ENCODE data around the gene CCDC50.

Gene CCDC50

GRCh38 chr3:191307341-191307740, 21.9 kb upstream of the CCDC50 start:
- no peak overlapping the region for H3K4me3 ChIP-seq (ENCODE audit: low read length)
- DNase-seq, result no peak
- H3K27me3 ChIP-seq (ENCODE audit: insufficient read depth, low read length, poor library complexity), result no peaks in the 10 kb centered on the region

DNA sequence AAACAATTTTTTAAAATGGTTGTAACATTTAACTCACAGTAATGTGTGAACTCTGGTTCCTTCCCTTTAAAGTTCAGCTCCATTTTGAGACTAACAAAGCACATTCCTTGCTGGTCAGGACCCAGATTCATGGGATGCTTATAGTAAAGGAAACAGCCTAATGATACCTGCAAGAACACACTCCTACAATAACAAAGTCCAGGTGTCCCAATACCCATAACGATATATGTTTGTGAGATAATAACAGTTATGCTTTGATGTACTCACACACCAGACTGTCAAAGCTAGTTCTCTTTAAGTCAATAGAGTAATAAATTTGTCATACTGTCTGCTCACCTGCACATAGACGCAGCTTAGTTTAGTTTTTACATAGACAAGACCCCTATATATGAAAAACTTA, 15.9 kb upstream of the CCDC50 start:
- Histone ChIP-seq H2BK120ac (ENCODE audit: low read depth, low read length) (no peak overlapping the region), H3K18ac (ENCODE audit: low read length) (no peak overlapping the region), H2AK5ac (ENCODE audit: low read length) (no peak overlapping the region), H3K4ac (ENCODE audit: low read depth, low read length) (no peak overlapping the region), H4K5ac (ENCODE audit: low read length) (no peak overlapping the region), H3K27ac (ENCODE audit: low read depth, low read length) (no peak overlapping the region), H2BK15ac (replicated peaks; ENCODE audit: low read depth) (no peak overlapping the region), H3K56ac (ENCODE audit: low read length) (no peak overlapping the region), H3K23ac (ENCODE audit: low read length) (no peak overlapping the region), H3K4me2 (ENCODE audit: low read length) (no peak overlapping the region), H3K79me2 (ENCODE audit: control insufficient read depth, insufficient read depth, low read length) (no peaks in the 10 kb centered on the region), H3K27me3 (ENCODE audit: insufficient read depth, low read length, poor library complexity) (no peaks in the 10 kb centered on the region), H3K9ac (ENCODE audit: low read length) (no peak overlapping the region), H3K36me3 (ENCODE audit: control insufficient read depth, insufficient read depth, low read length) (no peaks in the 10 kb centered on the region), H2BK5ac (ENCODE audit: low read length) (no peak overlapping the region), H3K79me1 (ENCODE audit: low read length) (no peaks in the 10 kb centered on the region), H3K4me3 (ENCODE audit: low read length) (no peak overlapping the region), H3K4me1 (ENCODE audit: control insufficient read depth, low read depth, low read length) (no peaks in the 10 kb centered on the region), H4K8ac (ENCODE audit: low read depth, low read length) (no peak overlapping the region)
- no peak for DNase-seq
- WGBS (ENCODE audit: extremely low coverage, insufficient coverage, low lambda C conversion rate), result no CpG with 5 or more reads among the region's 2 CpGs

More at GRCh38 chr3:191307341-191307740, 21.9 kb upstream of the CCDC50 start:
- Histone ChIP-seq H3K79me1 (ENCODE audit: low read length) (no peaks in the 10 kb centered on the region), H3K18ac (ENCODE audit: low read length) (no peak overlapping the region), H2BK120ac (ENCODE audit: low read depth, low read length) (no peak overlapping the region), H2AK5ac (ENCODE audit: low read length) (no peak overlapping the region), H3K4me2 (ENCODE audit: low read length) (no peak overlapping the region), H3K79me2 (ENCODE audit: control insufficient read depth, insufficient read depth, low read length) (no peaks in the 10 kb centered on the region), H3K4me1 (ENCODE audit: control insufficient read depth, low read depth, low read length) (peaks cover 2% of the 10 kb centered on the region), H3K56ac (ENCODE audit: low read length) (no peak overlapping the region), H3K9ac (ENCODE audit: low read length) (no peak overlapping the region), H2BK5ac (ENCODE audit: low read length) (no peak overlapping the region), H4K5ac (ENCODE audit: low read length) (no peak overlapping the region), H3K36me3 (ENCODE audit: control insufficient read depth, insufficient read depth, low read length) (no peaks in the 10 kb centered on the region), H3K23ac (ENCODE audit: low read length) (no peak overlapping the region), H3K27ac (ENCODE audit: low read depth, low read length) (no peak overlapping the region), H3K4ac (ENCODE audit: low read depth, low read length) (no peak overlapping the region), H4K8ac (ENCODE audit: low read depth, low read length) (no peak overlapping the region), H2BK15ac (replicated peaks; ENCODE audit: low read depth) (no peak overlapping the region)
- WGBS (ENCODE audit: extremely low coverage, insufficient coverage, low lambda C conversion rate), result no CpG with 5 or more reads among the region's 4 CpGs

GRCh38 chr3:191314109-191314728, 15.0 kb upstream of the CCDC50 start:
- no peak overlapping the region for H3K23ac ChIP-seq (ENCODE audit: low read length)
- WGBS (ENCODE audit: extremely low coverage, insufficient coverage, low lambda C conversion rate), result no CpG with 5 or more reads among the region's 5 CpGs
- H3K27me3 ChIP-seq (ENCODE audit: insufficient read depth, low read length, poor library complexity), result no peaks in the 10 kb centered on the region
- no peaks in the 10 kb centered on the region for H3K36me3 ChIP-seq (ENCODE audit: control insufficient read depth, insufficient read depth, low read length)
- H3K9ac ChIP-seq (ENCODE audit: low read length), result no peak overlapping the region
- no peaks in the 10 kb centered on the region for H3K79me2 ChIP-seq (ENCODE audit: control insufficient read depth, insufficient read depth, low read length)
- no peak overlapping the region for H3K18ac ChIP-seq (ENCODE audit: low read length)
- DNase-seq, result no peak
- no peak overlapping the region for H3K27ac ChIP-seq (ENCODE audit: low read depth, low read length)
- no peak overlapping the region for H2BK120ac ChIP-seq (ENCODE audit: low read depth, low read length)
- H3K4me1 ChIP-seq (ENCODE audit: control insufficient read depth, low read depth, low read length), result no peaks in the 10 kb centered on the region
- no peak overlapping the region for H4K8ac ChIP-seq (ENCODE audit: low read depth, low read length)
- H2BK5ac ChIP-seq (ENCODE audit: low read length), result no peak overlapping the region
- no peak overlapping the region for H3K4ac ChIP-seq (ENCODE audit: low read depth, low read length)
- H3K79me1 ChIP-seq (ENCODE audit: low read length), result no peaks in the 10 kb centered on the region
- no peak overlapping the region for H4K5ac ChIP-seq (ENCODE audit: low read length)
- H3K4me3 ChIP-seq (ENCODE audit: low read length), result no peak overlapping the region
- no peak overlapping the region for H2BK15ac ChIP-seq (replicated peaks; ENCODE audit: low read depth)
- no peak overlapping the region for H3K56ac ChIP-seq (ENCODE audit: low read length)
- H3K4me2 ChIP-seq (ENCODE audit: low read length), result no peak overlapping the region
- H2AK5ac ChIP-seq (ENCODE audit: low read length), result no peak overlapping the region

GRCh38 chr3:191316876-191317603, 12.2 kb upstream of the CCDC50 start:
- Histone ChIP-seq H3K27ac (ENCODE audit: low read depth, low read length) (no peak overlapping the region), H3K27me3 (ENCODE audit: insufficient read depth, low read length, poor library complexity) (no peaks in the 10 kb centered on the region), H3K9ac (ENCODE audit: low read length) (no peak overlapping the region), H2AK5ac (ENCODE audit: low read length) (no peak overlapping the region), H3K56ac (ENCODE audit: low read length) (no peak overlapping the region), H3K79me2 (ENCODE audit: control insufficient read depth, insufficient read depth, low read length) (no peaks in the 10 kb centered on the region), H3K23ac (ENCODE audit: low read length) (no peak overlapping the region), H3K18ac (ENCODE audit: low read length) (no peak overlapping the region), H2BK15ac (replicated peaks; ENCODE audit: low read depth) (no peak overlapping the region), H3K4me2 (ENCODE audit: low read length) (no peak overlapping the region), H3K4ac (ENCODE audit: low read depth, low read length) (no peak overlapping the region), H4K5ac (ENCODE audit: low read length) (no peak overlapping the region), H3K4me1 (ENCODE audit: control insufficient read depth, low read depth, low read length) (no peaks in the 10 kb centered on the region), H3K36me3 (ENCODE audit: control insufficient read depth, insufficient read depth, low read length) (no peaks in the 10 kb centered on the region), H2BK5ac (ENCODE audit: low read length) (no peak overlapping the region), H4K8ac (ENCODE audit: low read depth, low read length) (no peak overlapping the region), H3K4me3 (ENCODE audit: low read length) (no peak overlapping the region), H2BK120ac (ENCODE audit: low read depth, low read length) (no peak overlapping the region), H3K79me1 (ENCODE audit: low read length) (no peaks in the 10 kb centered on the region)
- DNase-seq, result no peak
- whole genome bisulfite sequencing (ENCODE audit: extremely low coverage, insufficient coverage, low lambda C conversion rate), result no CpG with 5 or more reads among the region's 40 CpGs

- no peaks in the 10 kb centered on the region for H3K79me2 ChIP-seq (ENCODE audit: control insufficient read depth, insufficient read depth, low read length)
- no peak overlapping the region for H3K56ac ChIP-seq (ENCODE audit: low read length)
- H2BK5ac ChIP-seq (ENCODE audit: low read length), result no peak overlapping the region
- no peak overlapping the region for H3K27ac ChIP-seq (ENCODE audit: low read depth, low read length)
- DNase-seq, result no peak
- H2BK15ac ChIP-seq (replicated peaks; ENCODE audit: low read depth), result no peak overlapping the region
- no peak overlapping the region for H2AK5ac ChIP-seq (ENCODE audit: low read length)
- H4K8ac ChIP-seq (ENCODE audit: low read depth, low read length), result no peak overlapping the region
- no peak overlapping the region for H3K4me3 ChIP-seq (ENCODE audit: low read length)
- no peak overlapping the region for H2BK120ac ChIP-seq (ENCODE audit: low read depth, low read length)
- no peaks in the 10 kb centered on the region for H3K4me1 ChIP-seq (ENCODE audit: control insufficient read depth, low read depth, low read length)
- WGBS (ENCODE audit: extremely low coverage, insufficient coverage, low lambda C conversion rate), result no CpG with 5 or more reads among the region's 5 CpGs
- H3K36me3 ChIP-seq (ENCODE audit: control insufficient read depth, insufficient read depth, low read length), result no peaks in the 10 kb centered on the region
- H4K5ac ChIP-seq (ENCODE audit: low read length), result no peak overlapping the region
- H3K4me2 ChIP-seq (ENCODE audit: low read length), result no peak overlapping the region
- H3K23ac ChIP-seq (ENCODE audit: low read length), result no peak overlapping the region
- no peak overlapping the region for H3K18ac ChIP-seq (ENCODE audit: low read length)
- H3K79me1 ChIP-seq (ENCODE audit: low read length), result no peaks in the 10 kb centered on the region
- H3K27me3 ChIP-seq (ENCODE audit: insufficient read depth, low read length, poor library complexity), result no peaks in the 10 kb centered on the region
- H3K4ac ChIP-seq (ENCODE audit: low read depth, low read length), result no peak overlapping the region
- no peak overlapping the region for H3K9ac ChIP-seq (ENCODE audit: low read length)
Measured at GRCh38 chr3:191320316-191320715, 8.9 kb upstream of the CCDC50 start.
